BLaER1 (cell line): ENCODE measurements around the gene P3H2.

ENCODE experiments used
- H3K27ac ChIP-seq: shearing (Covaris generic); formaldehyde crosslinking; 2 replicates; pipeline ENCODE4 v1.8.1; 2022
- H3K27me3 ChIP-seq: shearing (Covaris generic); formaldehyde crosslinking; 2 replicates; pipeline ENCODE4 v1.8.1; 2022
- H3K36me3 ChIP-seq: shearing (Covaris generic); formaldehyde crosslinking; 2 replicates; pipeline ENCODE4 v1.8.1; 2022
- H3K4me1 ChIP-seq: shearing (Covaris generic); formaldehyde crosslinking; 2 replicates; pipeline ENCODE4 v1.8.1; 2022
- H3K4me2 ChIP-seq: shearing (Covaris generic); formaldehyde crosslinking; 2 replicates; pipeline ENCODE4 v1.8.1; 2022
- H3K4me3 ChIP-seq: shearing (Covaris generic); formaldehyde crosslinking; 2 replicates; pipeline ENCODE4 v1.8.1; 2022
- H3K9ac ChIP-seq: shearing (Covaris generic); formaldehyde crosslinking; 2 replicates; pipeline ENCODE4 v1.8.1; 2022
- H3K9me3 ChIP-seq: shearing (Covaris generic); formaldehyde crosslinking; 2 replicates; pipeline ENCODE4 v1.8.1; 2022
- H4K20me1 ChIP-seq: shearing (Covaris generic); formaldehyde crosslinking; 2 replicates; pipeline ENCODE4 v1.8.1; 2022
- Cebpa-rat ChIP-seq: shearing (Covaris generic); IDR thresholded peaks from 2 replicates; pipeline ENCODE4 v1.8.1; 2022

Gene P3H2

DNA sequence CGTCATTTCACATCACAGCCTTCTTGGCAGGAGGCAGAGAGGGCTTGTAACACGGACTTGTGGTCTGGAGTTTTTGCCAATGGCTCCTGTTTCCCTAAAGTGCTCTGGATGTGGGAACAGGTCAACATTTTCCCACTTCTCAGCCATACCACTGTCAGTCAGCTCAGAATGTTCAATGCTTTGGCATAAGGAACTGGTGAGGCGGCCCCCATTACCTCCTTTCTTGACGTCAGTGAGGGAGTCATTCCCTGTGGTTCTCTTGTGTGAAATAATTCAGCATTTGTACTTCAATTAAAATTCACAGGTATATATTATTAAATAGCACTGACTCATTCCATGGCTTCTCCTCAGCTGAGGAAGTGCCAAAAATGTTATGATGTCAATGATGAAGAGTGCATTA is 167.1 kb downstream of the P3H2 start:
- no peak overlapping the region for H3K4me2 ChIP-seq
- H3K9me3 ChIP-seq: no peaks in the 10 kb centered on the region
- no peaks in the 10 kb centered on the region for H4K20me1 ChIP-seq
- H3K9ac ChIP-seq: no peak overlapping the region
- peaks cover 10% of the 10 kb centered on the region for H3K4me1 ChIP-seq
- H3K27me3 ChIP-seq: no peaks in the 10 kb centered on the region
- H3K36me3 ChIP-seq: no peaks in the 10 kb centered on the region
- no peak for TF ChIP-seq Cebpa-rat
- H3K27ac ChIP-seq: no peak overlapping the region
- no peak overlapping the region for H3K4me3 ChIP-seq

DNA sequence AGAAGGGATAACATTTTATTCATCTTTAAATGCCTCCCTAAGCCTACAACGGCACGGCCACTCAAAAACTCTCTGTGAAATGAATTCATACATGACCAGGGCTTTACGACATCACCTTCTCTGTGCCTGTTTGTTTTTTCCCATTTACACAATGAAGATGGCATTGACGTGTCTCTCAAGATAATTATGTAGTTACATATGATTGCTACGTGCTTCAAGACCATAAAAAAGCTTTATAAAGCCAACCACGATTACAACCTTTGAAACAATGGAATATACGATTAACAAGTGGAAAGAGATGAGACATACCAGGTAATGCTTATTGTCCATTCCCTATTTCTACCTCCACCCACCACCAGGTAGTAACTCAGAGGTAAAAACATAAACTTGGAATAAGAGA is 168.4 kb downstream of the P3H2 start:
- H3K27me3 ChIP-seq: no peaks in the 10 kb centered on the region
- H3K27ac ChIP-seq: no peak overlapping the region
- no peaks in the 10 kb centered on the region for H4K20me1 ChIP-seq
- TF ChIP-seq Cebpa-rat: no peak
- H3K4me2 ChIP-seq: no peak overlapping the region
- no peaks in the 10 kb centered on the region for H3K9me3 ChIP-seq
- no peaks in the 10 kb centered on the region for H3K36me3 ChIP-seq
- H3K4me3 ChIP-seq: no peak overlapping the region
- H3K4me1 ChIP-seq: peaks cover 10% of the 10 kb centered on the region
- H3K9ac ChIP-seq: no peak overlapping the region

DNA sequence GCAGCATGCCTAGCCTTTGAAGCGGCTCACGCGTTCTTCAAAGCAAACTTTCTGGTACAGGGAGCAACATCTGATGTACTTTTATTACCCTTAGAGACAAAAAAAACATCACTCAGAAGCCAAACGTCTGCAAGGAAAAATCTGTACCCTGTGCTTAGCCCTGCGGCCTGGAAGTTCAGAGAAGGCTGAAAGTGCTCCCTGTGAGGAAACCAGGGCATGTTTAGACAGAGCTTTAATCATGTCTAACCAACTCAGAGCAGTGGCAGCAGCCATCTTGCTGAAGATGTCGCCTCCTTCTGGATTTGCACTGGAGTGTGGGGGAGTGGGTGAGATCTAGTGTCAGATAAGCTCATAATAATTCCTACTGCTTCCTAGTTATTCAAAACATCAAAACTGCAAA is 170.4 kb downstream of the P3H2 start:
- Histone ChIP-seq H3K4me3 (no peak overlapping the region), H3K4me2 (peak overlapping the region; percentile 50), H4K20me1 (no peaks in the 10 kb centered on the region), H3K9me3 (no peaks in the 10 kb centered on the region), H3K27me3 (no peaks in the 10 kb centered on the region), H3K36me3 (no peaks in the 10 kb centered on the region), H3K9ac (no peak overlapping the region), H3K4me1 (peaks cover 10% of the 10 kb centered on the region), H3K27ac (no peak overlapping the region)
- TF ChIP-seq Cebpa-rat: no peak

DNA sequence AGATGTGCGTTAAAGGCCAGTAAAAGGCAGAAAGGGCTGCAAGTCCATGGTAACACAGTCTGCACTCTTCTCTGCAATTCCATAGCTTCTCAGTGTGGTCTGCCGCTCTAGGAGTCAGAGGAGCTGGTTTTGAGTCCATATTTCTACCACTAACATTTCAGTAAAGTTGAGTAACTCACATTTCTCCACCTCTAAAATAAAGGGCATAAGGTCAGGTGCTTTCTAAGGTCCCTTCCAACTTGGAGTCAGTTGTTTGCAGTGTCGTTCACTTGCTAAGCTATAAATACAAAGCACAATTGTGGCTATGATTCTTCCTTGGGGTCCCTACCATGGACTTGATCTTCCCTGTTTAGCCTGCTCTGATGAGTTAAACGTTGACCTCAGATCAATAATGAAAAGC is 171.1 kb downstream of the P3H2 start:
- Histone ChIP-seq H3K4me3 (no peak overlapping the region), H3K9me3 (no peaks in the 10 kb centered on the region), H4K20me1 (no peaks in the 10 kb centered on the region), H3K27me3 (no peaks in the 10 kb centered on the region), H3K4me2 (peak overlapping the region; percentile 50; the same call in 1 of the 2 replicates), H3K4me1 (peaks cover 10% of the 10 kb centered on the region), H3K36me3 (no peaks in the 10 kb centered on the region), H3K27ac (no peak overlapping the region), H3K9ac (no peak overlapping the region)
- no peak for TF ChIP-seq Cebpa-rat

- peaks cover 10% of the 10 kb centered on the region for H3K4me1 ChIP-seq
- TF ChIP-seq Cebpa-rat: no peak
- H3K27ac ChIP-seq: no peak overlapping the region
- no peaks in the 10 kb centered on the region for H3K36me3 ChIP-seq
- no peaks in the 10 kb centered on the region for H3K27me3 ChIP-seq
- no peaks in the 10 kb centered on the region for H3K9me3 ChIP-seq
- no peaks in the 10 kb centered on the region for H4K20me1 ChIP-seq
- H3K4me3 ChIP-seq: no peak overlapping the region
- H3K4me2 ChIP-seq: no peak overlapping the region
- H3K9ac ChIP-seq: no peak overlapping the region
These were observed 172.0 kb downstream of the P3H2 start for GRCh38 chr3:189948724-189949045.

- Histone ChIP-seq H3K4me1 (peaks cover 10% of the 10 kb centered on the region), H3K9me3 (no peaks in the 10 kb centered on the region), H4K20me1 (no peaks in the 10 kb centered on the region), H3K27me3 (no peaks in the 10 kb centered on the region), H3K4me2 (no peak overlapping the region), H3K4me3 (no peak overlapping the region), H3K9ac (no peak overlapping the region), H3K27ac (no peak overlapping the region), H3K36me3 (no peaks in the 10 kb centered on the region)
- no peak for TF ChIP-seq Cebpa-rat
These were observed 172.6 kb downstream of the P3H2 start for GRCh38 chr3:189947948-189948723.

- Histone ChIP-seq H3K36me3 (no peaks in the 10 kb centered on the region), H3K9me3 (no peaks in the 10 kb centered on the region)
- TF ChIP-seq Cebpa-rat: no peak
These were observed 173.6 kb downstream of the P3H2 start for GRCh38 chr3:189947068-189947467.

GRCh38 chr3:189945935-189946709 is 174.6 kb downstream of the P3H2 start:
- Histone ChIP-seq H3K9ac (no peak overlapping the region), H3K36me3 (no peaks in the 10 kb centered on the region), H3K27me3 (no peaks in the 10 kb centered on the region), H3K9me3 (no peaks in the 10 kb centered on the region), H4K20me1 (no peaks in the 10 kb centered on the region), H3K4me1 (peaks cover 10% of the 10 kb centered on the region), H3K4me3 (no peak overlapping the region), H3K27ac (no peak overlapping the region), H3K4me2 (no peak overlapping the region)
- TF ChIP-seq Cebpa-rat: no peak

More at GRCh38 chr3:189947068-189947467, 173.6 kb downstream of the P3H2 start:
- Histone ChIP-seq H3K4me3 (no peak overlapping the region), H3K9ac (no peak overlapping the region), H3K4me1 (peaks cover 10% of the 10 kb centered on the region), H3K27ac (no peak overlapping the region), H3K4me2 (no peak overlapping the region), H3K27me3 (no peaks in the 10 kb centered on the region), H4K20me1 (no peaks in the 10 kb centered on the region)

GRCh38 chr3:189944285-189945145 is 176.2 kb downstream of the P3H2 start:
- no peaks in the 10 kb centered on the region for H3K27me3 ChIP-seq
- H3K4me1 ChIP-seq: no peaks in the 10 kb centered on the region
- no peaks in the 10 kb centered on the region for H3K9me3 ChIP-seq
- no peak for TF ChIP-seq Cebpa-rat
- H3K36me3 ChIP-seq: no peaks in the 10 kb centered on the region
- no peak overlapping the region for H3K4me3 ChIP-seq
- no peak overlapping the region for H3K9ac ChIP-seq
- H4K20me1 ChIP-seq: no peaks in the 10 kb centered on the region
- H3K27ac ChIP-seq: no peak overlapping the region
- H3K4me2 ChIP-seq: no peak overlapping the region
